ENCODE data around the gene PHOX2B. TPM values are rescaled to one million over a fixed set of nuclear protein-coding genes. Genes with fewer than 3 reads are reported as not detected.

The PHOX2B gene
- total RNA-seq, 1 donor from 2014 or later: not detected

DNA sequence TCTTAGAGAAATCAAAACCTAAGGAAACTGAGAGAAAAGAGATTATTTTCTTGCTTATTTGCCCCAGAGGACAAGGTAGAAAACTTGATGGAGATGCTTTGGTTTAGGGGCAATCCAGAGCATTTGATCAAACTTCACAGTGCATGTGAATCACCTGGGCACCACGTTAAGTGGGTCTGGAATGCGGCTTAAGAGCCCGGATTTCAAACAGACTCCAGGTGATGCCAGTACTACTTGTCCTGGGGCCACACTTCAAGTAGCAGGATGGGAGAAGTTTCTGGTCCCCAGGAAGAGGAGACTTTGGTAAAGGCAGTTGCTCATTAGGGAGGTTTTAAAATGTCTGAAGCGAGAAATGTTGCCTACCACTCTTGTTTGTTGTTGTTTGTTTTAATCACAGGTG lies 51.8 kb downstream of the PHOX2B start:
- TF ChIP-seq CTCF (IDR thresholded peaks at IDR 0.05; ENCODE audit: insufficient read depth, low read length, poor library complexity, severe bottlenecking): no peak
- no peaks in the 10 kb centered on the region for H3K27me3 ChIP-seq (ENCODE audit: control insufficient read depth, insufficient read depth, low read length)
- no peak for DNase-seq (ENCODE audit: low read depth)

DNA sequence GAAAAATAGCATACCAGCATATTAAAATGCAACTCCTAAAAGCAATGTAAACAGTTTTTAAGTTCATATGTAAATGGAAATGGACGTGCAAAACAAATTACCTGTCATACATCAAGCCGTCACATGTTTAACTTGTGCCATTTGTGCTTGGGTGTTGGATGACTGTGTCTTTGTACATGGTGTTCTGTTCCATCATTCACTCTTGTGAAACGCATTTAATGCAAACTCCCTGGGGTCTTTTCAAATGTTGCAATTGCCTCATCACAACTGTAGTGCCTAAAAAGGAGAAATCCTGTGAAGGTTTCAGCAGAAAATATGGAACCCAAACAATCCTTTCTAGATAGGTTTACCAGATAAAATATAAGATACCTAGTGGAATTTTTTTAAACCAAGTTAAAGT lies 52.4 kb downstream of the PHOX2B start:
- Histone ChIP-seq H3K4me3 (ENCODE audit: low read depth, low read length) (no peak overlapping the region), H3K27me3 (ENCODE audit: control insufficient read depth, insufficient read depth, low read length) (no peaks in the 10 kb centered on the region), H3K36me3 (ENCODE audit: control insufficient read depth, insufficient read depth, low read length) (no peaks in the 10 kb centered on the region)
- TF ChIP-seq CTCF (IDR thresholded peaks at IDR 0.05; ENCODE audit: insufficient read depth, low read length, poor library complexity, severe bottlenecking): no peak
- no peak for DNase-seq (ENCODE audit: low read depth)

More for the DNA sequence above, 51.8 kb downstream of the PHOX2B start:
- no peaks in the 10 kb centered on the region for H3K36me3 ChIP-seq (ENCODE audit: control insufficient read depth, insufficient read depth, low read length)
- H3K4me3 ChIP-seq (ENCODE audit: low read depth, low read length): no peak overlapping the region

Other genes with a start within 250 kb of the PHOX2B start
- 3.4 and 4.7 TPM in 2 replicates for gene LIMCH1, start 210.6 kb downstream of the PHOX2B start, total RNA-seq
- 94.1 and 100 TPM in 2 replicates for gene TMEM33, start 186.7 kb upstream of the PHOX2B start, total RNA-seq
- gene DCAF4L1, start 233.0 kb upstream of the PHOX2B start, total RNA-seq: 0.13 and 0.48 TPM in 2 replicates
- gene SLC30A9, start 241.8 kb upstream of the PHOX2B start, total RNA-seq: 64.5 and 65.9 TPM in 2 replicates